ENCODE measurements around the gene MTHFD1L. TPM values are rescaled to one million over a fixed set of nuclear protein-coding genes. Genes with fewer than 3 reads are reported as not detected.
A peak's percentile ranks its signal among the peaks of the same experiment; 100 is the strongest.

MTHFD1L gene
- total RNA-seq, 1 donor from 2014 or later: 107 TPM

DNA sequence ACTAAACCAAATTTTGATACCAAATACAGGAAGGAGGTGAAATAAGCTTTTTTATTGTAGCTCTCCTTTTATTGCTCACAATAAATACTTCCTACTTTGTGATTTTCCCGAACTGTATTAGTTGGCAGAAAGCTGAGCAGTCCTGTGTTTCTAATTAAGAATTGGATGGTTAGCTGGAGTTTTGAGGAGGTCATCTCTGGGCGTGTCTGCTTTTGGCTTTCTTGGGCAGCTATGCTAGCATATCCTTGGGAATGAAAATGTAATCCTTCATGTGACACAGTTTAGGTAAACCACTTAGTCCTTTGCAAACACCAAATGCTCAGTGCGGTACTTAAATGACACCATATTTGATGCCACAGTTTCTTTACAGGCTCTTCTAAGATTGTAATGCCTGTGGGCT lies 67.5 kb downstream of the MTHFD1L start:
- Mint-ChIP-seq H3K4me3 (ENCODE audit: unreplicated experiment) (no peak overlapping the region), H3K36me3 (ENCODE audit: low read depth, unreplicated experiment) (peaks cover 29% of the 10 kb centered on the region), H3K9me3 (ENCODE audit: unreplicated experiment) (no peaks in the 10 kb centered on the region), H3K27me3 (ENCODE audit: low read depth, unreplicated experiment) (no peaks in the 10 kb centered on the region), H3K27ac (ENCODE audit: unreplicated experiment) (peak overlapping the region; percentile 41), H3K4me1 (ENCODE audit: low read depth, unreplicated experiment) (peaks cover 25% of the 10 kb centered on the region)
- H3K4me2 ChIP-seq (ENCODE audit: low read length): no peak overlapping the region
- TF ChIP-seq, protein P1, sequence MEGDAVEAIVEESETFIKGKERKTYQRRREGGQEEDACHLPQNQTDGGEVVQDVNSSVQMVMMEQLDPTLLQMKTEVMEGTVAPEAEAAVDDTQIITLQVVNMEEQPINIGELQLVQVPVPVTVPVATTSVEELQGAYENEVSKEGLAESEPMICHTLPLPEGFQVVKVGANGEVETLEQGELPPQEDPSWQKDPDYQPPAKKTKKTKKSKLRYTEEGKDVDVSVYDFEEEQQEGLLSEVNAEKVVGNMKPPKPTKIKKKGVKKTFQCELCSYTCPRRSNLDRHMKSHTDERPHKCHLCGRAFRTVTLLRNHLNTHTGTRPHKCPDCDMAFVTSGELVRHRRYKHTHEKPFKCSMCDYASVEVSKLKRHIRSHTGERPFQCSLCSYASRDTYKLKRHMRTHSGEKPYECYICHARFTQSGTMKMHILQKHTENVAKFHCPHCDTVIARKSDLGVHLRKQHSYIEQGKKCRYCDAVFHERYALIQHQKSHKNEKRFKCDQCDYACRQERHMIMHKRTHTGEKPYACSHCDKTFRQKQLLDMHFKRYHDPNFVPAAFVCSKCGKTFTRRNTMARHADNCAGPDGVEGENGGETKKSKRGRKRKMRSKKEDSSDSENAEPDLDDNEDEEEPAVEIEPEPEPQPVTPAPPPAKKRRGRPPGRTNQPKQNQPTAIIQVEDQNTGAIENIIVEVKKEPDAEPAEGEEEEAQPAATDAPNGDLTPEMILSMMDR (IDR thresholded peaks at IDR 0.05; ENCODE audit: insufficient read depth, low read depth, low read length): no peak
- no peak for TF ChIP-seq EZH2 (IDR thresholded peaks at IDR 0.05; ENCODE audit: insufficient read depth, low read length)
- H4K20me1 ChIP-seq (ENCODE audit: insufficient read depth, low read length): no peaks in the 10 kb centered on the region
- peaks cover 3% of the 10 kb centered on the region for H3K79me2 ChIP-seq (ENCODE audit: insufficient read depth, low read length)
- no peak overlapping the region for H3K4me3 ChIP-seq (ENCODE audit: insufficient read depth, low read depth, low read length)
- no peaks in the 10 kb centered on the region for H3K27me3 ChIP-seq (ENCODE audit: insufficient read depth, low read length)
- H3K36me3 ChIP-seq (ENCODE audit: insufficient read depth, low read length): peaks cover 5% of the 10 kb centered on the region
- no peak overlapping the region for H2AFZ ChIP-seq (ENCODE audit: low read depth, low read length)
- H3K4me1 ChIP-seq (ENCODE audit: insufficient read depth, low read length): peaks cover 4% of the 10 kb centered on the region
- DNase-seq (ENCODE audit: low read depth): peak; percentile 46
- peak overlapping the region; percentile 21 for H3K9ac ChIP-seq (ENCODE audit: low read length)
- H3K9me3 ChIP-seq (ENCODE audit: insufficient read depth, low read depth, low read length): no peaks in the 10 kb centered on the region
- FAIRE-seq: no peak
- H3K27ac ChIP-seq (ENCODE audit: low read depth, low read length): peak overlapping the region; percentile 44

DNA sequence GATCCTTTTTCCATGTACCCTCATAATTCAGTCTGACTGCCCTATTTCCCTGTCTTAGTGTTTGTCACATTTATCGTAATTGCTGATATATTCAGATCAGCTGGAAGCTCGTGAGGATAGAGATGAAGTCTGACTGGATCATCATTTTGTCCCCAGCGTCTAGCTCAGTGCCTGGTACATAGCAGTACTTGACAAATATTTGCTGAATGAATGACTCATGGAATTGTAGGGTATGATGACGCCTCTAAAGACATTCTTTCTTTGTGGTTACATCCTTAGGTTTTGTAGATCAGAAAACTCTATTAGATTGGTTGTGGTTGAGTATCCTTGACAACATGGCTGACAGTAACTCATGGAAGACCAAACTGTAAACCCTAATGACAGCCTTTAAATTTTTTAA lies 68.9 kb downstream of the MTHFD1L start:
- peaks cover 4% of the 10 kb centered on the region for H3K4me1 ChIP-seq (ENCODE audit: insufficient read depth, low read length)
- peaks cover 15% of the 10 kb centered on the region for H3K36me3 ChIP-seq (ENCODE audit: insufficient read depth, low read length)
- H3K79me2 ChIP-seq (ENCODE audit: insufficient read depth, low read length): peaks cover 3% of the 10 kb centered on the region
- peak overlapping the region; percentile 53 for H3K9ac ChIP-seq (ENCODE audit: low read length)
- DNase-seq (ENCODE audit: low read depth) (peak; percentile 93), FAIRE-seq (peak; percentile 49)
- no peak overlapping the region for H3K4me2 ChIP-seq (ENCODE audit: low read length)
- no peaks in the 10 kb centered on the region for H3K9me3 ChIP-seq (ENCODE audit: insufficient read depth, low read depth, low read length)
- H3K4me1 Mint-ChIP-seq (ENCODE audit: low read depth, unreplicated experiment): peaks cover 25% of the 10 kb centered on the region
- H4K20me1 ChIP-seq (ENCODE audit: insufficient read depth, low read length): no peaks in the 10 kb centered on the region
- H3K4me3 ChIP-seq (ENCODE audit: insufficient read depth, low read depth, low read length): no peak overlapping the region
- no peak overlapping the region for H3K4me3 Mint-ChIP-seq (ENCODE audit: unreplicated experiment)
- H3K36me3 Mint-ChIP-seq (ENCODE audit: low read depth, unreplicated experiment): peaks cover 42% of the 10 kb centered on the region
- H3K9me3 Mint-ChIP-seq (ENCODE audit: unreplicated experiment): no peaks in the 10 kb centered on the region
- H3K27ac Mint-ChIP-seq (ENCODE audit: unreplicated experiment): peak overlapping the region; percentile 97
- no peaks in the 10 kb centered on the region for H3K27me3 ChIP-seq (ENCODE audit: insufficient read depth, low read length)
- peak overlapping the region; percentile 87 for H3K27ac ChIP-seq (ENCODE audit: low read depth, low read length)
- no peak for TF ChIP-seq EZH2 (IDR thresholded peaks at IDR 0.05; ENCODE audit: insufficient read depth, low read length)
- TF ChIP-seq, protein P1 (IDR thresholded peaks at IDR 0.05; ENCODE audit: insufficient read depth, low read depth, low read length): no peak
- H2AFZ ChIP-seq (ENCODE audit: low read depth, low read length): no peak overlapping the region
- no peaks in the 10 kb centered on the region for H3K27me3 Mint-ChIP-seq (ENCODE audit: low read depth, unreplicated experiment)

DNA sequence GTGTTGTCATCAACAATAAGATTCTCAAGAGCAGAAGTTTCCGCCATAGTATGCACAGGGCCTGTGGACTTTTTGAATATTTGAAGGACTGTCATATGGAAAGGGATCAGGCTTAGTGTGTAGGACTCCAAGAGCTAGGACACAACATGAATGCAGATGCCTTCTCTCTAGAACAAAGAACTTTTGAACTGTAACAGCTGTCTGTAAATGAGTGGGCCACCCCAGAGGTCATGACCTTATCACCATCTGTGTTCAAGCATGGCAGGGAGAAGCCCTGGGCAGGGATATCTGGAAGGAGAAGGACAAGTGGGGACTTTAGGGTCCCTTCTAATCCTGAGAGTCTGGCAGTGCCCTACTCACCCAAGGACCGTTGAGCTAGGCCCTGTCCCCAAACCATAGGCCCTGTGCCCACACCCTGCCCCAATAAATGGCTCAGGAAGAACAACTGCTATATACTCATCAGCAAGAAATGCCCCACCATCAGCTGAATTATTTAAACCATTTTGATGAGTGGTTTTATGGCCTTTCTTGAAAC lies 70.6 kb downstream of the MTHFD1L start:
- no peaks in the 10 kb centered on the region for H3K9me3 ChIP-seq (ENCODE audit: insufficient read depth, low read depth, low read length)
- Mint-ChIP-seq H3K27me3 (ENCODE audit: low read depth, unreplicated experiment) (no peaks in the 10 kb centered on the region), H3K4me1 (ENCODE audit: low read depth, unreplicated experiment) (peaks cover 30% of the 10 kb centered on the region), H3K4me3 (ENCODE audit: unreplicated experiment) (no peak overlapping the region), H3K36me3 (ENCODE audit: low read depth, unreplicated experiment) (peaks cover 54% of the 10 kb centered on the region), H3K27ac (ENCODE audit: unreplicated experiment) (peak overlapping the region; percentile 97), H3K9me3 (ENCODE audit: unreplicated experiment) (no peaks in the 10 kb centered on the region)
- peaks cover 16% of the 10 kb centered on the region for H3K36me3 ChIP-seq (ENCODE audit: insufficient read depth, low read length)
- H3K4me3 ChIP-seq (ENCODE audit: insufficient read depth, low read depth, low read length): no peak overlapping the region
- DNase-seq (ENCODE audit: low read depth): no peak
- no peak overlapping the region for H3K27ac ChIP-seq (ENCODE audit: low read depth, low read length)
- no peak for FAIRE-seq
- no peak overlapping the region for H3K4me2 ChIP-seq (ENCODE audit: low read length)
- peaks cover 3% of the 10 kb centered on the region for H3K79me2 ChIP-seq (ENCODE audit: insufficient read depth, low read length)
- no peak overlapping the region for H2AFZ ChIP-seq (ENCODE audit: low read depth, low read length)
- H3K4me1 ChIP-seq (ENCODE audit: insufficient read depth, low read length): peaks cover 4% of the 10 kb centered on the region
- H3K27me3 ChIP-seq (ENCODE audit: insufficient read depth, low read length): no peaks in the 10 kb centered on the region
- no peak overlapping the region for H3K9ac ChIP-seq (ENCODE audit: low read length)
- TF ChIP-seq, protein P1 (IDR thresholded peaks at IDR 0.05; ENCODE audit: insufficient read depth, low read depth, low read length): no peak
- TF ChIP-seq EZH2 (IDR thresholded peaks at IDR 0.05; ENCODE audit: insufficient read depth, low read length): no peak
- H4K20me1 ChIP-seq (ENCODE audit: insufficient read depth, low read length): no peaks in the 10 kb centered on the region

Measured in astrocyte (in vitro differentiated cells and primary cell).